ENCODE results near the gene HSPB8.

The HSPB8 gene

GRCh38 chr12:119169150-119169549 lies 9.6 kb upstream of the HSPB8 start:
- DNase-seq (ENCODE audit: low read depth in 2 of 2), result no peak

- no peak for DNase-seq (ENCODE audit: low read depth in 2 of 2)
Measured at GRCh38 chr12:119171291-119171690, 7.4 kb upstream of the HSPB8 start.

- no peak for DNase-seq (ENCODE audit: low read depth in 2 of 2)
Measured at GRCh38 chr12:119171691-119172425, 6.9 kb upstream of the HSPB8 start.

- no peak for DNase-seq (ENCODE audit: low read depth in 2 of 2)
Measured at GRCh38 chr12:119175081-119175480, 3.6 kb upstream of the HSPB8 start.

GRCh38 chr12:119176267-119177055 lies 2.3 kb upstream of the HSPB8 start:
- no peak for DNase-seq (ENCODE audit: low read depth in 2 of 2)

- DNase-seq (ENCODE audit: low read depth in 2 of 2), result no peak
Measured at GRCh38 chr12:119177056-119177325, 1.7 kb upstream of the HSPB8 start.

- no peak for DNase-seq (ENCODE audit: low read depth in 2 of 2)
Measured at GRCh38 chr12:119177724-119178380, 879 bp upstream of the HSPB8 start.

- no peak for DNase-seq (ENCODE audit: low read depth in 2 of 2)
Measured at GRCh38 chr12:119179335-119180021, 747 bp downstream of the HSPB8 start.

- DNase-seq (ENCODE audit: low read depth in 2 of 2), result no peak
Measured at GRCh38 chr12:119180380-119181040, 1.8 kb downstream of the HSPB8 start.

- no peak for DNase-seq (ENCODE audit: low read depth in 2 of 2)
Measured at GRCh38 chr12:119181202-119181601, 2.5 kb downstream of the HSPB8 start.

GRCh38 chr12:119181944-119182343 lies 3.2 kb downstream of the HSPB8 start:
- DNase-seq (ENCODE audit: low read depth in 2 of 2), result no peak

- no peak for DNase-seq (ENCODE audit: low read depth in 2 of 2)
Measured at GRCh38 chr12:119182701-119183493, 4.2 kb downstream of the HSPB8 start.

GRCh38 chr12:119183942-119184695 lies 5.4 kb downstream of the HSPB8 start:
- no peak for DNase-seq (ENCODE audit: low read depth in 2 of 2)

- no peak for DNase-seq (ENCODE audit: low read depth in 2 of 2)
Measured at GRCh38 chr12:119195256-119195655, 16.5 kb downstream of the HSPB8 start.

- DNase-seq (ENCODE audit: low read depth in 2 of 2), result no peak
Measured at GRCh38 chr12:119198440-119198839, 19.7 kb downstream of the HSPB8 start.

- DNase-seq (ENCODE audit: low read depth in 2 of 2), result no peak
Measured at GRCh38 chr12:119200601-119201000, 21.9 kb downstream of the HSPB8 start.

GRCh38 chr12:119201789-119202543 lies 23.2 kb downstream of the HSPB8 start:
- no peak for DNase-seq (ENCODE audit: low read depth in 2 of 2)

GRCh38 chr12:119202544-119202943 lies 23.8 kb downstream of the HSPB8 start:
- DNase-seq (ENCODE audit: low read depth in 2 of 2), result no peak

GRCh38 chr12:119204131-119204530 lies 25.4 kb downstream of the HSPB8 start:
- DNase-seq (ENCODE audit: low read depth in 2 of 2), result no peak
